PC-9 (cell line): ENCODE measurements around the gene COL23A1. TPM values are rescaled to one million over a fixed set of nuclear protein-coding genes. Genes with fewer than 3 reads are reported as not detected.

Experiments
- BruUV-seq: library from RNA; stranded (reverse); fragments of 400-500 nt; replicated peaks from 2 replicates; lab custom pipeline; 2021; lab: Mats Ljungman, UMichigan
- CTCF ChIA-PET: fragments of 300-600 bp; sonication (Branson Sonifier 250); formaldehyde crosslinking; loops from one replicate; lab custom pipeline; 2022; ENCODE audit warnings: antibody characterized with exemption; lab: Charles Lee
- POLR2A ChIA-PET: fragments of 300-600 bp; sonication (Branson Sonifier 250); formaldehyde crosslinking; loops from one replicate; lab custom pipeline; 2022; ENCODE audit warnings: antibody characterized with exemption; ENCODE audit not compliant: unreplicated experiment; lab: Charles Lee
- DNase-seq, 2 experiments: peaks; one replicate each; pipeline versions ENCODE4 v3.0.0 to v3.0.0-alpha.2; 2015 to 2022; ENCODE audit warnings: mixed read lengths in 1 of 2
- H2AFZ ChIP-seq: fragments of 200-600 bp; sonication (generic); 2 replicates; pipeline ENCODE4 v1.8.1; 2017; ENCODE audit warnings: antibody characterized with exemption
- H3F3A ChIP-seq: fragments of 200-600 bp; sonication (generic); 2 replicates; pipeline ENCODE4 v1.8.1; 2017; ENCODE audit warnings: antibody characterized with exemption, mild to moderate bottlenecking, low read depth; ENCODE audit not compliant: insufficient read depth
- H3K27ac ChIP-seq: fragments of 200-600 bp; sonication (generic); 2 replicates; pipeline ENCODE4 v1.6.1; 2016; ENCODE audit warnings: mixed run types
- H3K27me3 ChIP-seq: fragments of 200-600 bp; sonication (generic); 2 replicates; pipeline ENCODE4 v1.6.1; 2016; ENCODE audit warnings: low read depth, mixed run types; ENCODE audit not compliant: insufficient read depth
- H3K36me3 ChIP-seq: fragments of 200-600 bp; sonication (generic); 2 replicates; pipeline ENCODE4 v1.6.1; 2016; ENCODE audit warnings: low read depth, mixed run types
- H3K4me1 ChIP-seq: fragments of 200-600 bp; sonication (generic); replicated peaks from 2 replicates; pipeline ENCODE4 v1.6.1; 2016; ENCODE audit warnings: mixed run types; ENCODE audit not compliant: insufficient read depth
- H3K4me2 ChIP-seq: fragments of 200-600 bp; sonication (generic); 2 replicates; pipeline ENCODE4 v1.6.1; 2017; ENCODE audit warnings: mixed run types
- H3K4me3 ChIP-seq: fragments of 200-600 bp; sonication (generic); 2 replicates; pipeline ENCODE4 v1.6.1; 2016; ENCODE audit warnings: mixed run types
- H3K79me2 ChIP-seq: fragments of 200-600 bp; sonication (generic); 2 replicates; pipeline ENCODE4 v1.6.1; 2017; ENCODE audit warnings: low read depth, mixed run types
- H3K9me2 ChIP-seq: fragments of 200-600 bp; sonication (generic); 2 replicates; pipeline ENCODE4 v1.8.1; 2017; ENCODE audit warnings: mild to moderate bottlenecking; ENCODE audit not compliant: insufficient read depth
- H3K9me3 ChIP-seq: fragments of 200-600 bp; sonication (generic); 2 replicates; pipeline ENCODE4 v1.8.1; 2016; ENCODE audit warnings: low read depth; ENCODE audit not compliant: insufficient read depth
- H4K20me1 ChIP-seq: fragments of 200-600 bp; sonication (generic); 2 replicates; pipeline ENCODE4 v1.8.1; 2017; ENCODE audit not compliant: insufficient read depth
- EZH2 ChIP-seq: fragments of 200-600 bp; sonication (generic); IDR thresholded peaks from 2 replicates; pipeline ENCODE4 v1.8.0; 2017; ENCODE audit warnings: antibody characterized with exemption, low read depth
- intact Hi-C: fragments of 100-400 bp; cut with micrococcal nuclease; formaldehyde crosslinking; loops from one replicate; pipeline ENCODE4 v1.10.0; 2022; ENCODE audit not compliant: unreplicated experiment
- total RNA-seq: library from RNA; stranded (reverse); gene quantifications from 2 replicates; pipeline ENCODE4 v1.2.3, GENCODE V29; 2021
- TF ChIP-seq, protein P1 (sequence below): fragments of 200-600 bp; sonication (generic); conservative IDR thresholded peaks from 2 replicates; pipeline ENCODE4 v1.6.1; 2017; ENCODE audit warnings: mixed run types, antibody characterized with exemption, mild to moderate bottlenecking, moderate library complexity

Gene COL23A1
- total RNA-seq, 1 experiment from 2014 or later, result not detected

DNA sequence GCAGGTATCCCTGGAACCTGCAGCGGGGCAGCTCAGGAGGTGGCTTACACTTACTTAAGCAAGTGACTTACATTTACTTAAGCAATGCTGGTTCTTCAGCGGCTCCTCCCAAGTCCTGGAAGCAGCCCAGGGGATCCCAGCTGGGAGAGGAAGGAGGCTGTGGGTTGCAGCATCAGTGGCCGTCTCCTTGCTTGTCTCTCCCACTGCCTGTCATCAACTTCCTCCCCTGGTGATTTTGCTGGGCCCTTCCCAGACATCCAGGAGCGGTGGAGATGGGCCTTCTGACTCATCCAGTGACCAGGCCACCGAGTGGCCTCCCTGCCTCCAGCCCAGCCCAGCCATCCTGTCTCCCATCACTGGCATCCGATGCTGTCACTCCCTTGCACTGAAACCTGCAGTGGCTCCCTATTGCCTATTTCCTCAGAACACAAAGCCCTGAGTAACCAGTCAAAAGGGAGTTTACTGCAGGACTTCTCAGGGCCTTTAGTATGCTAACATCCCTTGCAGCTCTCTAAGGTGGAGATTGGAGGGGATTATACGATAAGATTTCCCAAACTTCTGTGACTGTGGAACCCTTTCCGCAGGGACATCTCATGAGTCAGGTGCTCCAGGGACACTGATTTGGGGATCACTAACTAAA is 201.7 kb downstream of the COL23A1 start:
- DNase-seq, result no peak

GRCh38 chr5:178387856-178388190 is 202.4 kb downstream of the COL23A1 start:
- no peak overlapping the region for H3K27ac ChIP-seq
- no peaks in the 10 kb centered on the region for H4K20me1 ChIP-seq
- no peaks in the 10 kb centered on the region for H3K79me2 ChIP-seq
- H3F3A ChIP-seq, result no peaks in the 10 kb centered on the region
- no peak for DNase-seq
- ChIA-PET CTCF (no interaction called here), POLR2A (no interaction called here)
- no peak overlapping the region for H3K4me3 ChIP-seq
- H3K9me2 ChIP-seq, result no peaks in the 10 kb centered on the region
- no peak overlapping the region for H3K4me2 ChIP-seq
- H3K9me3 ChIP-seq, result no peaks in the 10 kb centered on the region
- intact Hi-C loops, result no loop called here
- TF ChIP-seq, protein P1, sequence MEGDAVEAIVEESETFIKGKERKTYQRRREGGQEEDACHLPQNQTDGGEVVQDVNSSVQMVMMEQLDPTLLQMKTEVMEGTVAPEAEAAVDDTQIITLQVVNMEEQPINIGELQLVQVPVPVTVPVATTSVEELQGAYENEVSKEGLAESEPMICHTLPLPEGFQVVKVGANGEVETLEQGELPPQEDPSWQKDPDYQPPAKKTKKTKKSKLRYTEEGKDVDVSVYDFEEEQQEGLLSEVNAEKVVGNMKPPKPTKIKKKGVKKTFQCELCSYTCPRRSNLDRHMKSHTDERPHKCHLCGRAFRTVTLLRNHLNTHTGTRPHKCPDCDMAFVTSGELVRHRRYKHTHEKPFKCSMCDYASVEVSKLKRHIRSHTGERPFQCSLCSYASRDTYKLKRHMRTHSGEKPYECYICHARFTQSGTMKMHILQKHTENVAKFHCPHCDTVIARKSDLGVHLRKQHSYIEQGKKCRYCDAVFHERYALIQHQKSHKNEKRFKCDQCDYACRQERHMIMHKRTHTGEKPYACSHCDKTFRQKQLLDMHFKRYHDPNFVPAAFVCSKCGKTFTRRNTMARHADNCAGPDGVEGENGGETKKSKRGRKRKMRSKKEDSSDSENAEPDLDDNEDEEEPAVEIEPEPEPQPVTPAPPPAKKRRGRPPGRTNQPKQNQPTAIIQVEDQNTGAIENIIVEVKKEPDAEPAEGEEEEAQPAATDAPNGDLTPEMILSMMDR, result no peak
- TF ChIP-seq EZH2, result no peak
- no peaks in the 10 kb centered on the region for H3K4me1 ChIP-seq
- BruUV-seq, result no TSS peak
- H3K36me3 ChIP-seq, result no peaks in the 10 kb centered on the region
- H3K27me3 ChIP-seq, result peaks cover 100% of the 10 kb centered on the region
- H2AFZ ChIP-seq, result no peak overlapping the region

More for the DNA sequence above, 201.7 kb downstream of the COL23A1 start:
- ChIA-PET CTCF (no interaction called here), POLR2A (interaction anchor here (0.6 kb wide), 1 partner anchor 13 kb away, joined by 3 read pairs; no protein-coding TSS in a partner anchor)
- Histone ChIP-seq H3K9me2 (no peaks in the 10 kb centered on the region), H2AFZ (no peak overlapping the region), H3K4me1 (no peaks in the 10 kb centered on the region), H3K4me2 (no peak overlapping the region), H4K20me1 (no peaks in the 10 kb centered on the region; the same call in 1 of the 2 replicates), H3K79me2 (no peaks in the 10 kb centered on the region), H3K9me3 (no peaks in the 10 kb centered on the region), H3K36me3 (no peaks in the 10 kb centered on the region), H3F3A (no peaks in the 10 kb centered on the region), H3K27ac (no peak overlapping the region), H3K4me3 (no peak overlapping the region), H3K27me3 (peaks cover 100% of the 10 kb centered on the region)
- intact Hi-C loops, result no loop called here
- TF ChIP-seq, protein P1, result no peak
- TF ChIP-seq EZH2, result no peak
- BruUV-seq, result no TSS peak

- ChIA-PET CTCF (no interaction called here), POLR2A (no interaction called here)
- Histone ChIP-seq H3K27me3 (peaks cover 100% of the 10 kb centered on the region), H3K4me1 (no peaks in the 10 kb centered on the region), H3K4me3 (no peak overlapping the region), H3K27ac (no peak overlapping the region), H3K79me2 (no peaks in the 10 kb centered on the region), H4K20me1 (no peaks in the 10 kb centered on the region), H2AFZ (no peak overlapping the region), H3K9me3 (no peaks in the 10 kb centered on the region), H3K4me2 (no peak overlapping the region), H3K36me3 (no peaks in the 10 kb centered on the region), H3K9me2 (no peaks in the 10 kb centered on the region), H3F3A (no peaks in the 10 kb centered on the region)
- BruUV-seq, result no TSS peak
- TF ChIP-seq, protein P1, result no peak
- TF ChIP-seq EZH2, result no peak
- intact Hi-C loops, result no loop called here
- no peak for DNase-seq
These were observed 202.9 kb downstream of the COL23A1 start for GRCh38 chr5:178387061-178387855.
